Measurements from ENCODE around the gene PCBP3. TPM values are rescaled to one million over a fixed set of nuclear protein-coding genes. Genes with fewer than 3 reads are reported as not detected.

Gene PCBP3
- total and polyA plus RNA-seq, 2 donors from 2014 or later, result 2.3 to 5.4 TPM

- no peak overlapping the region for H3K9ac ChIP-seq (ENCODE audit: low read length in 3 of 3)
- TF ChIP-seq CTCF (IDR thresholded peaks at IDR 0.05; ENCODE audit: borderline replicate concordance, extremely low read depth, insufficient read depth), result no peak
- no peak overlapping the region for H3K27ac ChIP-seq (ENCODE audit: low read depth in 2 of 2, low read length in 2 of 2)
- no peak for FAIRE-seq
- DNase-seq, result peak in 1 of 5 donors; percentile 36
- intact Hi-C loops (cut with DNase I), result no loop called here
- H3K27me3 ChIP-seq (ENCODE audit: control insufficient read depth, insufficient read depth, low read length), result no peaks in the 10 kb centered on the region
- no peaks in the 10 kb centered on the region for H3K9me3 ChIP-seq (ENCODE audit: control insufficient read depth in 2 of 3, insufficient read depth in 1 of 3, low read length in 3 of 3)
- no peaks in the 10 kb centered on the region for H3K4me1 ChIP-seq (ENCODE audit: control insufficient read depth in 2 of 3, insufficient read depth in 2 of 3, low read depth in 1 of 3, low read length in 3 of 3)
- H3K4me3 ChIP-seq (ENCODE audit: low read length in 3 of 3), result no peak overlapping the region
- H3K36me3 ChIP-seq (ENCODE audit: control insufficient read depth in 2 of 3, insufficient read depth in 3 of 3, low read length in 3 of 3), result no peaks in the 10 kb centered on the region
Measured at GRCh38 chr21:45725844-45726200, 82.3 kb downstream of the PCBP3 start.

- no peaks in the 10 kb centered on the region for H3K27me3 ChIP-seq (ENCODE audit: control insufficient read depth, insufficient read depth, low read length)
- no peak overlapping the region for H3K9ac ChIP-seq (ENCODE audit: low read length in 3 of 3)
- H3K4me1 ChIP-seq (ENCODE audit: control insufficient read depth in 2 of 3, insufficient read depth in 2 of 3, low read depth in 1 of 3, low read length in 3 of 3), result no peaks in the 10 kb centered on the region
- no peak overlapping the region for H3K4me3 ChIP-seq (ENCODE audit: low read length in 3 of 3)
- intact Hi-C loops (cut with DNase I), result no loop called here
- FAIRE-seq (no peak), DNase-seq (peak in 1 of 5 donors; percentile 38)
- TF ChIP-seq CTCF (IDR thresholded peaks at IDR 0.05; ENCODE audit: borderline replicate concordance, extremely low read depth, insufficient read depth), result no peak
- no peaks in the 10 kb centered on the region for H3K36me3 ChIP-seq (ENCODE audit: control insufficient read depth in 2 of 3, insufficient read depth in 3 of 3, low read length in 3 of 3)
- no peak overlapping the region for H3K27ac ChIP-seq (ENCODE audit: low read depth in 2 of 2, low read length in 2 of 2)
- H3K9me3 ChIP-seq (ENCODE audit: control insufficient read depth in 2 of 3, insufficient read depth in 1 of 3, low read length in 3 of 3), result no peaks in the 10 kb centered on the region
Measured at GRCh38 chr21:45726438-45726837, 82.9 kb downstream of the PCBP3 start.

- no peak for FAIRE-seq
- intact Hi-C loops (cut with DNase I), result no loop called here
Measured at GRCh38 chr21:45727390-45727789, 83.9 kb downstream of the PCBP3 start.

More at GRCh38 chr21:45727390-45727789, 83.9 kb downstream of the PCBP3 start:
- Histone ChIP-seq H3K4me3 (ENCODE audit: low read length in 3 of 3) (no peak overlapping the region), H3K27ac (ENCODE audit: low read depth in 2 of 2, low read length in 2 of 2) (no peak overlapping the region), H3K27me3 (ENCODE audit: control insufficient read depth, insufficient read depth, low read length) (no peaks in the 10 kb centered on the region), H3K36me3 (ENCODE audit: control insufficient read depth in 2 of 3, insufficient read depth in 3 of 3, low read length in 3 of 3) (no peaks in the 10 kb centered on the region), H3K9ac (ENCODE audit: low read length in 3 of 3) (no peak overlapping the region), H3K4me1 (ENCODE audit: control insufficient read depth in 2 of 3, insufficient read depth in 2 of 3, low read depth in 1 of 3, low read length in 3 of 3) (no peaks in the 10 kb centered on the region), H3K9me3 (ENCODE audit: control insufficient read depth in 2 of 3, insufficient read depth in 1 of 3, low read length in 3 of 3) (no peaks in the 10 kb centered on the region)
- DNase-seq, result no peak
- no peak for TF ChIP-seq CTCF (IDR thresholded peaks at IDR 0.05; ENCODE audit: borderline replicate concordance, extremely low read depth, insufficient read depth)

Data from kidney (tissue), 14 donors.